Testis (tissue), 2 donors: ENCODE results near the gene MYO1D.

ENCODE experiments used
- POLR2A ChIP-seq: fragments of 450-650 bp; IDR thresholded peaks from one replicate; pipeline ENCODE4 v1.6.1; 2017; ENCODE audit warnings: antibody characterized with exemption, mild to moderate bottlenecking, moderate library complexity
- TF ChIP-seq, protein P1 (sequence below), 3 experiments: fragments of 450-650 bp in 2 of 3; fragments of 200-600 bp in 1 of 3; sonication (generic) in 1 of 3; IDR thresholded peaks; one replicate each; pipeline ENCODE4 v1.5.1; 2016 to 2019; ENCODE audit warnings: antibody characterized with exemption in 3 of 3, mild to moderate bottlenecking in 2 of 3, moderate library complexity in 1 of 3

DNA sequence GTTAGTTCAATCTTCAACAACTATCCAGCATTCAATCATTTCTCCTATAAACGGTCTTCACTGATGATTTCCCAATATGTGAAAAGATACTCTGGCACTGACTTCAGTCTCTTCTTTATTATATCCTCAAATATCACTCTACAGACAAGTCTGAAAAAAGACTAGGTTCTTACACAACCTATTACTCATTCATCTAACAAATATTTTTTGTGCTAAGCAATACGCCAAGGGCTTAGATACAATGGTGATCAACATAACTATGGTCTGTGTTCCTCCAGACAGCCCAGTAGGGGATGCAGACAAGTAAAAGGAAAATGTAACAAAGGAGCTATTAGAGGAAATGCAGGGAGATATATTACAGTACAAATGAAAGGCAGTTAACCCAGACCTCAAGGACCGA, 63.9 kb downstream of the MYO1D start:
- TF ChIP-seq, protein P1, sequence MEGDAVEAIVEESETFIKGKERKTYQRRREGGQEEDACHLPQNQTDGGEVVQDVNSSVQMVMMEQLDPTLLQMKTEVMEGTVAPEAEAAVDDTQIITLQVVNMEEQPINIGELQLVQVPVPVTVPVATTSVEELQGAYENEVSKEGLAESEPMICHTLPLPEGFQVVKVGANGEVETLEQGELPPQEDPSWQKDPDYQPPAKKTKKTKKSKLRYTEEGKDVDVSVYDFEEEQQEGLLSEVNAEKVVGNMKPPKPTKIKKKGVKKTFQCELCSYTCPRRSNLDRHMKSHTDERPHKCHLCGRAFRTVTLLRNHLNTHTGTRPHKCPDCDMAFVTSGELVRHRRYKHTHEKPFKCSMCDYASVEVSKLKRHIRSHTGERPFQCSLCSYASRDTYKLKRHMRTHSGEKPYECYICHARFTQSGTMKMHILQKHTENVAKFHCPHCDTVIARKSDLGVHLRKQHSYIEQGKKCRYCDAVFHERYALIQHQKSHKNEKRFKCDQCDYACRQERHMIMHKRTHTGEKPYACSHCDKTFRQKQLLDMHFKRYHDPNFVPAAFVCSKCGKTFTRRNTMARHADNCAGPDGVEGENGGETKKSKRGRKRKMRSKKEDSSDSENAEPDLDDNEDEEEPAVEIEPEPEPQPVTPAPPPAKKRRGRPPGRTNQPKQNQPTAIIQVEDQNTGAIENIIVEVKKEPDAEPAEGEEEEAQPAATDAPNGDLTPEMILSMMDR (IDR thresholded peaks at IDR 0.05), result no peak
- no peak for TF ChIP-seq POLR2A
